Measurements from ENCODE around the gene UHRF2.

Gene UHRF2

GRCh38 chr9:6506571-6506970 is 93.6 kb downstream of the UHRF2 start:
- peaks cover 51% of the 10 kb centered on the region; the same call in 1 of the 2 replicates for H3K36me3 ChIP-seq (ENCODE audit: insufficient read depth, low read length)
- no peaks in the 10 kb centered on the region for H3K9me3 ChIP-seq (ENCODE audit: insufficient read depth, low read depth, low read length)
- H3K4me2 ChIP-seq (ENCODE audit: low read depth, low read length, poor library complexity, severe bottlenecking), result no peak overlapping the region
- H3K9ac ChIP-seq (ENCODE audit: low read depth, low read length, poor library complexity, severe bottlenecking), result no peak overlapping the region
- H4K20me1 ChIP-seq (ENCODE audit: insufficient read depth, low read length, poor library complexity, severe bottlenecking), result no peaks in the 10 kb centered on the region
- TF ChIP-seq CTCF (conservative IDR thresholded peaks at IDR 0.05; ENCODE audit: low read length) (no peak), EZH2phosphoT487 (IDR thresholded peaks at IDR 0.05; ENCODE audit: borderline replicate concordance) (no peak)
- H3K4me3 ChIP-seq (ENCODE audit: low read length, poor library complexity, severe bottlenecking), result no peak overlapping the region
- H3K4me1 ChIP-seq (ENCODE audit: insufficient read depth, low read length, poor library complexity, severe bottlenecking), result no peaks in the 10 kb centered on the region
- no peaks in the 10 kb centered on the region for H3F3A ChIP-seq (ENCODE audit: low read depth)
- H3K27me3 ChIP-seq (ENCODE audit: insufficient read depth, low read length, poor library complexity, severe bottlenecking), result no peaks in the 10 kb centered on the region
- no peaks in the 10 kb centered on the region for H3K79me2 ChIP-seq (ENCODE audit: insufficient read depth, low read length)
- no peak overlapping the region for H2AFZ ChIP-seq (ENCODE audit: low read length)
- H3K9me2 ChIP-seq (replicated peaks; ENCODE audit: low read depth, low read length), result no peaks in the 10 kb centered on the region

- H2AFZ ChIP-seq (ENCODE audit: low read length), result no peak overlapping the region
- H3K79me2 ChIP-seq (ENCODE audit: insufficient read depth, low read length), result no peaks in the 10 kb centered on the region
- H3K4me2 ChIP-seq (ENCODE audit: low read depth, low read length, poor library complexity, severe bottlenecking), result no peak overlapping the region
- no peaks in the 10 kb centered on the region for H3K27me3 ChIP-seq (ENCODE audit: insufficient read depth, low read length, poor library complexity, severe bottlenecking)
- H4K20me1 ChIP-seq (ENCODE audit: insufficient read depth, low read length, poor library complexity, severe bottlenecking), result no peaks in the 10 kb centered on the region
- 0 out of 2 replicates have a peak, but pooled peaks cover 3% of the 10 kb centered on the region for H3K9me2 ChIP-seq (replicated peaks; ENCODE audit: low read depth, low read length)
- TF ChIP-seq CTCF (conservative IDR thresholded peaks at IDR 0.05; ENCODE audit: low read length), result no peak
- no peak for TF ChIP-seq EZH2phosphoT487 (IDR thresholded peaks at IDR 0.05; ENCODE audit: borderline replicate concordance)
- H3K36me3 ChIP-seq (ENCODE audit: insufficient read depth, low read length), result peaks cover 8% of the 10 kb centered on the region; the same call in 1 of the 2 replicates
- H3K9ac ChIP-seq (ENCODE audit: low read depth, low read length, poor library complexity, severe bottlenecking), result no peak overlapping the region
- no peak overlapping the region for H3K4me3 ChIP-seq (ENCODE audit: low read length, poor library complexity, severe bottlenecking)
- H3K9me3 ChIP-seq (ENCODE audit: insufficient read depth, low read depth, low read length), result no peaks in the 10 kb centered on the region
- H3K4me1 ChIP-seq (ENCODE audit: insufficient read depth, low read length, poor library complexity, severe bottlenecking), result no peaks in the 10 kb centered on the region
- no peaks in the 10 kb centered on the region for H3F3A ChIP-seq (ENCODE audit: low read depth)
Measured at GRCh38 chr9:6512085-6512657, 99.2 kb downstream of the UHRF2 start.

- Histone ChIP-seq H3K9ac (ENCODE audit: low read depth, low read length, poor library complexity, severe bottlenecking) (no peak overlapping the region), H3K27me3 (ENCODE audit: insufficient read depth, low read length, poor library complexity, severe bottlenecking) (no peaks in the 10 kb centered on the region), H3K9me3 (ENCODE audit: insufficient read depth, low read depth, low read length) (no peaks in the 10 kb centered on the region), H3K9me2 (replicated peaks; ENCODE audit: low read depth, low read length) (no peaks in the 10 kb centered on the region), H3K4me2 (ENCODE audit: low read depth, low read length, poor library complexity, severe bottlenecking) (no peak overlapping the region), H3K4me1 (ENCODE audit: insufficient read depth, low read length, poor library complexity, severe bottlenecking) (no peaks in the 10 kb centered on the region), H3K36me3 (ENCODE audit: insufficient read depth, low read length) (no peaks in the 10 kb centered on the region), H4K20me1 (ENCODE audit: insufficient read depth, low read length, poor library complexity, severe bottlenecking) (no peaks in the 10 kb centered on the region), H3F3A (ENCODE audit: low read depth) (no peaks in the 10 kb centered on the region), H2AFZ (ENCODE audit: low read length) (no peak overlapping the region), H3K79me2 (ENCODE audit: insufficient read depth, low read length) (no peaks in the 10 kb centered on the region), H3K4me3 (ENCODE audit: low read length, poor library complexity, severe bottlenecking) (no peak overlapping the region)
- TF ChIP-seq CTCF (conservative IDR thresholded peaks at IDR 0.05; ENCODE audit: low read length), result no peak
- TF ChIP-seq EZH2phosphoT487 (IDR thresholded peaks at IDR 0.05; ENCODE audit: borderline replicate concordance), result no peak
Measured at GRCh38 chr9:6522263-6522662, 109.3 kb downstream of the UHRF2 start.
